ENCODE data around the gene WDR17. TPM values are rescaled to one million over a fixed set of nuclear protein-coding genes. Genes with fewer than 3 reads are reported as not detected.
"Not testable (repeated sequence)": the region's sequence is repeated elsewhere in the genome, so short reads cannot be mapped to it uniquely, and the experiment has no call there.

WDR17 gene
- total RNA-seq, 1 donor from 2014 or later = 8.0 TPM

GRCh38 chr4:176186671-176187395 is 121.2 kb downstream of the WDR17 start:
- no peak for ATAC-seq
- intact Hi-C loops (cut with DNase I) = no loop called here
- no peak for DNase-seq (ENCODE audit: low spot score)

- intact Hi-C loops (cut with DNase I) = no loop called here
- no peak for ATAC-seq
- DNase-seq (ENCODE audit: low spot score) = no peak
Observed at GRCh38 chr4:176187624-176188023, 122.0 kb downstream of the WDR17 start.

- DNase-seq (ENCODE audit: low spot score) = no peak
- no peak for ATAC-seq
- intact Hi-C loops (cut with DNase I) = no loop called here
Observed at GRCh38 chr4:176188654-176189053, 123.0 kb downstream of the WDR17 start.

- DNase-seq (ENCODE audit: low spot score) = no peak
- intact Hi-C loops (cut with DNase I) = no loop called here
- ATAC-seq = no peak
Observed at GRCh38 chr4:176189891-176190795, 124.5 kb downstream of the WDR17 start.

- intact Hi-C loops (cut with DNase I) = no loop called here
- DNase-seq (ENCODE audit: low spot score) = no peak
- no peak for ATAC-seq
Observed at GRCh38 chr4:176191974-176192373, 126.3 kb downstream of the WDR17 start.

- DNase-seq (ENCODE audit: low spot score) (no peak), ATAC-seq (no peak)
- intact Hi-C loops (cut with DNase I) = no loop called here
Observed at GRCh38 chr4:176193126-176193525, 127.5 kb downstream of the WDR17 start.

- intact Hi-C loops (cut with DNase I) = no loop called here
- ATAC-seq = no peak
- no peak for DNase-seq (ENCODE audit: low spot score)
Observed at GRCh38 chr4:176193938-176194337, 128.3 kb downstream of the WDR17 start.

GRCh38 chr4:176195184-176195978 is 129.7 kb downstream of the WDR17 start, which contains the start of gene SPATA4:
Gene SPATA4 (minus strand): TSS chr4:176195585. CDS start chr4:176195562, 23 bp downstream.
- DNase-seq (ENCODE audit: low spot score) = peak; percentile 96
- intact Hi-C loops (cut with DNase I) = no loop called here
- peak; percentile 100 for ATAC-seq

GRCh38 chr4:176198316-176198903 is 132.8 kb downstream of the WDR17 start:
- ATAC-seq (no peak), DNase-seq (ENCODE audit: low spot score) (no peak)
- intact Hi-C loops (cut with DNase I) = no loop called here

- no peak for ATAC-seq
- no peak for DNase-seq (ENCODE audit: low spot score)
- intact Hi-C loops (cut with DNase I) = no loop called here
Observed at GRCh38 chr4:176205299-176205698, 139.7 kb downstream of the WDR17 start.

- ATAC-seq = no peak
- intact Hi-C loops (cut with DNase I) = no loop called here
- no peak for DNase-seq (ENCODE audit: low spot score)
Observed at GRCh38 chr4:176207839-176208238, 142.2 kb downstream of the WDR17 start.

- ATAC-seq = no peak
- no peak for DNase-seq (ENCODE audit: low spot score)
- intact Hi-C loops (cut with DNase I) = no loop called here
Observed at GRCh38 chr4:176209535-176209934, 143.9 kb downstream of the WDR17 start.

GRCh38 chr4:176210101-176210500 is 144.5 kb downstream of the WDR17 start:
- intact Hi-C loops (cut with DNase I) = no loop called here
- DNase-seq (ENCODE audit: low spot score) (no peak), ATAC-seq (no peak)

GRCh38 chr4:176210579-176211296 is 145.1 kb downstream of the WDR17 start:
- intact Hi-C loops (cut with DNase I) = no loop called here
- DNase-seq (ENCODE audit: low spot score) (no peak), ATAC-seq (no peak)

GRCh38 chr4:176212351-176212750 is 146.7 kb downstream of the WDR17 start:
- DNase-seq (ENCODE audit: low spot score); ATAC-seq; intact Hi-C loops (cut with DNase I): not testable (repeated sequence)

- ATAC-seq = no peak
- intact Hi-C loops (cut with DNase I) = no loop called here
Observed at GRCh38 chr4:176217510-176217909, 151.9 kb downstream of the WDR17 start.

GRCh38 chr4:176222149-176222548 is 156.5 kb downstream of the WDR17 start:
- ATAC-seq (no peak), DNase-seq (ENCODE audit: low spot score) (no peak)
- intact Hi-C loops (cut with DNase I) = no loop called here

More at GRCh38 chr4:176217510-176217909, 151.9 kb downstream of the WDR17 start:
- DNase-seq (ENCODE audit: low spot score) = no peak

GRCh38 chr4:176223561-176223960 is 157.9 kb downstream of the WDR17 start:
- DNase-seq (ENCODE audit: low spot score) (no peak), ATAC-seq (no peak)
- intact Hi-C loops (cut with DNase I) = no loop called here

Data from sciatic nerve (tissue), 2 donors.